ENCODE results near the gene ADGRV1. TPM values are rescaled to one million over a fixed set of nuclear protein-coding genes. Genes with fewer than 3 reads are reported as not detected.

The ADGRV1 gene
- total and polyA plus RNA-seq, 2 donors (not counting 3 experiments of a cell fraction or from before 2014, with no cell fraction given), result 0.11 to 0.55 TPM

DNA sequence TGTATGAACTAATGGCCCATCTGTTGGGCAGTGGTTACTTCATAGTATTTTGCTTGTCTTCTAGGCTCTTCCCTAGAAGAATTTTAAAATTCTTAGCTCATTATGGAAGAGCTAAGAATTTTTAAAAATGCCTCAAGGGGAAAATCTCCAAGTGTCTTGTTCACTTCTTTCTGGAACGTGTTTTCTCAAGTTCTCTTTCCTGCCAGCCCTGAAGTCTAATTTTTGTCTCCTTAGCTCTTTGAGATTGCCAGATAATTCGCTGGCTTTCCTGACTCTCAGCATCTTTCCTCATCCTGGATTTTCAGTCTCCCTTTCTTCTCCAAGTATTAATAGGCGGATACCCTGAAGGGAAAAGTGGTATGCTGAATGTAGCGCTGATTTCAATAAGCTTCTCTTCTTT lies 429.1 kb downstream of the ADGRV1 start:
- no peak overlapping the region for H3K27ac ChIP-seq (ENCODE audit: insufficient read depth, low read depth, low read length)
- no peak for FAIRE-seq
- H3K4me2 ChIP-seq (ENCODE audit: insufficient read depth, low read length), result no peak overlapping the region
- no peak overlapping the region for H3K9ac ChIP-seq (replicated peaks; ENCODE audit: extremely low read depth, insufficient read depth, low read length)
- TF ChIP-seq JUN (IDR thresholded peaks at IDR 0.05; ENCODE audit: borderline replicate concordance, insufficient read depth, insufficient read length, low read depth), result no peak
- no peak for TF ChIP-seq GATA2 (IDR thresholded peaks at IDR 0.05; ENCODE audit: insufficient read depth, insufficient read length, low read depth, low read length)
- no peak for TF ChIP-seq FOS (IDR thresholded peaks at IDR 0.05; ENCODE audit: borderline replicate concordance, insufficient read depth, low read length)
- no peak for TF ChIP-seq POLR2A (IDR thresholded peaks at IDR 0.05; ENCODE audit: low read depth, low read length)
- no peak for TF ChIP-seq EZH2 (IDR thresholded peaks at IDR 0.05; ENCODE audit: borderline replicate concordance, low read depth, low read length, severe bottlenecking)
- TF ChIP-seq MYC (IDR thresholded peaks at IDR 0.05; ENCODE audit: low read depth, low read length), result no peak
- no peak for TF ChIP-seq CTCF (IDR thresholded peaks at IDR 0.05; ENCODE audit: extremely low read depth in 1 of 2, insufficient read depth in 1 of 2, low read depth in 1 of 2, low read length in 2 of 2)
- TF ChIP-seq POLR2AphosphoS5 (IDR thresholded peaks at IDR 0.05; ENCODE audit: insufficient read depth, low read depth, low read length), result no peak
- TF ChIP-seq, protein P1, sequence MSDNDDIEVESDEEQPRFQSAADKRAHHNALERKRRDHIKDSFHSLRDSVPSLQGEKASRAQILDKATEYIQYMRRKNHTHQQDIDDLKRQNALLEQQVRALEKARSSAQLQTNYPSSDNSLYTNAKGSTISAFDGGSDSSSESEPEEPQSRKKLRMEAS (IDR thresholded peaks at IDR 0.05; ENCODE audit: insufficient read depth, insufficient read length), result no peak
- no peaks in the 10 kb centered on the region for H3K36me3 ChIP-seq (ENCODE audit: control insufficient read depth in 2 of 2, extremely low read depth in 1 of 2, insufficient read depth in 2 of 2, low read length in 2 of 2)
- dilution Hi-C loops (cut with MboI; ENCODE audit: extremely low pct_ligation_motif_present, low sequenced_read_pairs), result no loop called here
- no peaks in the 10 kb centered on the region for H3K27me3 ChIP-seq (ENCODE audit: control insufficient read depth in 2 of 2, insufficient read depth in 2 of 2, low read length in 2 of 2)
- ChIA-PET CTCF (interaction anchor here (0.8 to 1.7 kb wide), 3 partner anchors 9 to 13 kb away, joined by 3 to 5 read pairs (median 4); no protein-coding TSS in a partner anchor), POLR2A (interaction anchor here (0.7 kb wide), 1 partner anchor 34 kb away, joined by 4 read pairs; no protein-coding TSS in a partner anchor)
- no TSS peak for BruUV-seq (replicated peaks)
- H3K9me3 ChIP-seq (replicated peaks; ENCODE audit: control insufficient read depth, insufficient read depth, low read length), result no peaks in the 10 kb centered on the region
- no peaks in the 10 kb centered on the region for H4K20me1 ChIP-seq (replicated peaks; ENCODE audit: control insufficient read depth, extremely low read depth, insufficient read depth, low read length)
- no peak overlapping the region for H2AFZ ChIP-seq (ENCODE audit: low read depth, low read length)
- H3K9me1 ChIP-seq (replicated peaks; ENCODE audit: control insufficient read depth, extremely low read depth, insufficient read depth, low read length), result no peaks in the 10 kb centered on the region
- H3K79me2 ChIP-seq (ENCODE audit: control insufficient read depth, insufficient read depth, low read length), result no peaks in the 10 kb centered on the region
- no peak for DNase-seq (ENCODE audit: low read depth, low spot score)
- H3K4me1 ChIP-seq (ENCODE audit: control insufficient read depth, extremely low read depth, insufficient read depth, low read length), result no peaks in the 10 kb centered on the region
- intact Hi-C loops (cut with micrococcal nuclease), result no loop called here
- H3K4me3 ChIP-seq (replicated peaks in 1 of 3; ENCODE audit: insufficient read depth in 1 of 3, low read depth in 1 of 3, low read length in 3 of 3), result no peak overlapping the region
